NCI-H1092 (cell line): Measurements from ENCODE around the gene KNCN.

Experiments
- DNase-seq: peaks from one replicate; lab custom pipeline; 2025; lab: John Stamatoyannopoulos, UW

KNCN gene

DNA sequence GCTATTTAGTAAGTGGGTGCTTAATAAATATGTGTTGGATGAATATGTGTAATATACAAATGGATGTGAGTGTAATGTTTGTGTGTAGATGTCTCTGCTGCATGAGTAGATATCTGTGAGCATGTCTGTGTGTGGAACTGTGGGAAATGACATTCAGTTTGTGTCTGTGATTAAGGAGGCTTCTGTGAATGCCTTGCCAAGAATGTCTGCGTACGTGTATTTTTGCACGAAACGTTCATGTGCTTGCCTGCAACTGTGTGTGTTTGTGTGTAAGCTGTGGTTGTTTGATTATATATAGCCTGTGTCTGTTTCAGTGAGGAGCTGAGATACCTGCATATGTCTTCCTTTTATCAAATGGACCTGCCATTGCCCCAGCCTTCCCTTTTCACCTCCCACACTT is 48.0 kb downstream of the KNCN start:
- DNase-seq, result no peak

DNA sequence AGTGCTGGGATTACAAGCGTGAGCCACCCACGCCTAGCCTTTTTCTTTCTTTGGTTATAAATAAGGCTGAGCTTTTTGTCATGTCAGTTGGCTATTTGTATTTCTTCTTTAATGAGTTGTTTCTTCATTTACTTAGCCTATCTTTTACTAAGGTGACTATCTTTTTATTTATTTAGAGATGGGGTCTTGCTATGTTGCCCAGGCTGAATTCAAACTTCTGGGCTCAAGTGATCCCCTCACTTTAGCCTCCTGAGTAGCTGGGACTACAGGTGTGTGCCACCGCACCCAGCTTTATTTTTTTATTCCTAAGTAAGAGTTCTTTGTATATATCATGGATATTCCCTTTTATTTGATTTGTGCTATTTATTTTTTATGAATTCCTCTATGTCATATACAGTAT is 49.9 kb downstream of the KNCN start:
- DNase-seq, result no peak

DNA sequence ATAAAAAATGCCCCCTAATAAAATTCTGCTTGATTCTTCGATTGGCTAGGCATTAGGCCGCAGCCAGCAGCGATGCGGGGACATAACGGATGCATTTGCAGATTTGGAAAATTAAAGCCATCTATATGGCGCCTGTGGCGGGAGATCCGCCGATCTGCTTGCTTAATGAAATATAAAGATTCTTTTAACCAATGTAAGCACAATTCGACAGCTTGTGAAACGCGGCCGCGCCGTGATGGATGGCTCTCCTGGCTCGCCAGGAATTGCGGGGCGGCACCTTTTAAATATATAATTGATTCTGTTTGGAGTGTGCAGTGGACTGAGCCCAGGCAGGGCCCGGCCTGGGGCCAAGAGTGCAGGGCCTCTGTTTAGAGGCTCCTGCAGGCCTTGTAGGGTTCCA is 53.8 kb downstream of the KNCN start:
- no peak for DNase-seq

DNA sequence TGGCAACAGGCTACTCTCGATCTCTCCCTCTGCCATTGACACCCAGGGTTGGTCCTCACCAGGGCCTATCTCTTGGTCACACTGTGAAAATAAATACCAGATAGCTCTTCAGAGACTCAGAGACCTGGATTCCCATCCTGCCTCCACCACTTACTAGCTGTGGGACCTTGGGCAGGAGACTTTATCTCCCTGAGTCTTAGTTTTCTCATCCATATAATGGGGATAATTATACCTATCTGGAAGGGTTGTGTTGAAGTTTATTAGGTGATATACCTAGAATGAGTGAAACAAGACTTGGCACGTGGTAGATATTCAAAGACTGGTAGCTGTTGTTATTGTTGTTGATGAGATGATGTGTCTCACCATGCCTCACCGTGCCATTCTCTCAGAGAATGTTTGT is 54.4 kb downstream of the KNCN start:
- no peak for DNase-seq

DNA sequence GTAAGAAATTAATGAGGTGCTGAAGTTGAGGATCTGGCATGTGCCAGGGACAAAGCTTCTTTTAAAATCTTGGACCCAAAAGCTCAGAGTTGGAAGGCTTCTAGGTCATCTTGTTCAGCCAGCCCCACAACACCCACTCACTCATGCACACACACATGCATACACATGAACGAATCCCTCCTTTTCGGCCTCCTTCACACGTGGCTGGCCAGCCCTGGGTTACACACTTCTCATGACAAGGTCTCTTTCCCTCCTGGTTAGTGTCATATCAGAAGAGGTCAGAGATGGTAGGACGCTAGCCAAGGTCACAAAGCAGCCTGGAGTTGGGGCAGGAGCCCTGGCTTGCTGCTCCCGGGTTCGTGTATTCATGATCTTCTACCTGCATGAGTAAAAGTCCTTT is 54.9 kb downstream of the KNCN start:
- no peak for DNase-seq

DNA sequence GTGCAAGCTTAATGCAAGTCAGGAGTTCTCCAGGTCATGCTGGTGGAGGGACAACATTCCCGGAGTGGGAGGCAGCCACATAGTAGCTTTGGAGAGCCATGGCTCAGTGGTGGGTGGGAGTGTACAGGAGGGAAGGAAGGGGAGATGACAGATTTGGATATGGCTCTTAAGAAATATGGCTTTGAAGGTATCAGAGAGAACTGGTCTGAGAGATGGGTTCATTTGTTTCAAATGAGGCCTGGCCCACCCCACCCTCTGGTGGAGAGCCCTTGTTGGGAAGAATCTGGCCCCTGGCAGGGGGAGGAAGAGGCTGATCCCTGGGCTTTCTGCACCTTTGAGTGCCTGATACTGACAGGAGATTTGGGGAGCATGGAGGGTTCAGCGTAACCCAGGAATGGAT is 55.7 kb downstream of the KNCN start:
- DNase-seq, result no peak
